Right ventricle myocardium superior (tissue), 1 donor: ENCODE measurements around the gene CERS3. TPM values are rescaled to one million over a fixed set of nuclear protein-coding genes. Genes with fewer than 3 reads are reported as not detected.

Source experiments
- ATAC-seq: fragments of 200-7000 bp; cut with Tn5 transposase; one replicate; pipeline ENCODE4 v1.9.1; 2020; ENCODE audit warnings: mild to moderate bottlenecking; ENCODE audit not compliant: poor library complexity
- DNase-seq: peaks from one replicate; pipeline ENCODE4 v3.0.0-alpha.2; 2020
- intact Hi-C: fragments of 100-400 bp; cut with DNase I; formaldehyde crosslinking; loops from one replicate; pipeline ENCODE4 v1.11.2; 2022
- total RNA-seq: library from RNA; stranded (reverse); fragmentation: NEBNext Ultra II Directional; extraction: Animal tissue kit (Norgen Biotek cat#: 25700); gene quantifications from one replicate; pipeline ENCODE4 v1.2.1, GENCODE V29; 2021
- donor health status: DM: no; HTN: yes; CAD: no; lungs with severe emphysema.

CERS3 gene
- total RNA-seq, 1 donor from 2014 or later = not detected

GRCh38 chr15:100433304-100433703 lies 95.4 kb downstream of the CERS3 start:
- ATAC-seq = no peak
- intact Hi-C loops = no loop called here
- DNase-seq = no peak

DNA sequence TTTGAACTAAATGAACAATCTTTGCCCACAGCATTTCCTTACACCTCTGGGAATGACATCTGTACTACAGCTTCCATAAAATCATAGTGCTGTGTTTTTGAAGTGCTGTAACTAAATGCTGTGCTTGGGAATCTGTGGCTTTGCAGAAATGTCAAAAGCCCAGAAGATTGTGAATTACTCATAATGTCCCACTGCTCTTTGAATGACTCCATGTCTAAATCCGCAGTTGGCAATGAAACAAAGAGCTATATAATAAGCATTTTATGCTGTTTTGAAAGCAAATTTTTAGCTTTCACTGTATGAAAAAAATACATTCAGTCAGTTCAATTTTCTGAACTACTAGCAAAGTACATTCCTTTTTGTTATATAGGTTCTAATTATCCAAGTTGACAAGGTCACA lies 98.3 kb downstream of the CERS3 start:
- DNase-seq (no peak), ATAC-seq (no peak)
- intact Hi-C loops = no loop called here

- DNase-seq (peak; percentile 62), ATAC-seq (peak; percentile 88)
- intact Hi-C loops = no loop called here
Observed at GRCh38 chr15:100429116-100429728, 99.5 kb downstream of the CERS3 start.

GRCh38 chr15:100426937-100427336 lies 101.8 kb downstream of the CERS3 start:
- intact Hi-C loops = no loop called here
- ATAC-seq = peak; percentile 79
- DNase-seq = peak; percentile 49

DNA sequence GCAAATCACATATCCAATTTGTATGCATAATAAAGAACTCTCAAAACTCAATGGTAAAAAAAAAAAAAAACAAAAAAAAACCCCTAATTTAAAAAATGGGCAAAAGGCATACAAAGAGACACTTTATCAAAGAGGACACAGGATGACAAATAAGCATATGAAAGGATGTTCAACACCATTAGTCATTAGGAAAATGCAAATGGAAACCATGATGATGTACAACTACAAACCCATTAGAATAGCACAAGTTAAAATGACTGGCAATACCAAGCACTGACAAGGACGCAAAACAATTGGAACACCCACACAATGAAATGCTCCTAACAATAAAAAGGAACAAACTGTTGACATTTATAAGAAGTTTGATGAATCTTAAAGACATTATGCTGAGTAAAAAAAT lies 123.6 kb downstream of the CERS3 start:
- DNase-seq = no peak
- no peak for ATAC-seq
- intact Hi-C loops = no loop called here

- intact Hi-C loops = no loop called here
- no peak for ATAC-seq
- no peak for DNase-seq
Observed at GRCh38 chr15:100400996-100401395, 127.8 kb downstream of the CERS3 start.

GRCh38 chr15:100394736-100395440 lies 133.9 kb downstream of the CERS3 start:
- DNase-seq (no peak), ATAC-seq (no peak)
- intact Hi-C loops = no loop called here

- ATAC-seq (no peak), DNase-seq (no peak)
- intact Hi-C loops = no loop called here
Observed at GRCh38 chr15:100393008-100393407, 135.7 kb downstream of the CERS3 start.

- no peak for DNase-seq
- intact Hi-C loops = no loop called here
Observed at GRCh38 chr15:100385300-100386050, 143.3 kb downstream of the CERS3 start.

DNA sequence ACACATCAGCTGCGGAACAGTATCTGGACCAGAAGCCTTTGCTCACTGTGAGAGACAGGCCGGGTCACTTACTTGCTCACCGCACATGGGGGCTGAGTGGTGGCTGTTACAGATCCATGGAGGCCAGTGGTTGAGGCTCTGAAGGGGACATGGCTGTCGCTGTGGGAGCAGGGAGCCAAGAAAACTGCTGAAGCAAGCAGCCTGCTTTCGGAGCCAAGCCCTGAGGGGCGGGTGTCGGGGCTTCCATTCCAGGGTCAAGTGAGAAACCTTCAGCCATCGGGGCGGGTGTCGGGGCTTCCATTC lies 144.7 kb downstream of the CERS3 start:
- ATAC-seq (no peak), DNase-seq (no peak)
- intact Hi-C loops = no loop called here

More at GRCh38 chr15:100385300-100386050, 143.3 kb downstream of the CERS3 start:
- no peak for ATAC-seq

GRCh38 chr15:100383302-100384107 lies 145.2 kb downstream of the CERS3 start:
- no peak for DNase-seq
- ATAC-seq = peak; percentile 20
- intact Hi-C loops = no loop called here

DNA sequence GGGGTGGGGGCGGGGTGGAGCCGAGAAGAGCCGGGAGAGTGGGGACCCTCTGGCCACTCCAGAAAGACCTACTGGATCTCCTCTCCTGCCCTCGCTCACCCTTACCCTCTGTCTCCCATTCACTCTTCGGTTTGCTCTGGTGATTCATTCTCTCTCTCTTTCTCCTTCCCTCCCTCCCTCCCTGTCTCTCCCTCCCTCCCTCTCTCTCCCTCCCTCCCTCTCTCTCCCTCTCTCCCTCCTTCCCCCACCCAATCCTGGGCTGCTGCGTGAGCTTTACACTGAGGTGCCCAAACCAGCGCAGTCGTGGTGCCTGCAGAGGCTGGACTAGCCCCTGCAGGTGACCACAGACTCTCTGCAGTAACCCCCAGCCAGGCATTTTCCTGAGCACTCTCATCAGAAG lies 154.8 kb downstream of the CERS3 start:
- intact Hi-C loops = no loop called here
- no peak for DNase-seq
- no peak for ATAC-seq

DNA sequence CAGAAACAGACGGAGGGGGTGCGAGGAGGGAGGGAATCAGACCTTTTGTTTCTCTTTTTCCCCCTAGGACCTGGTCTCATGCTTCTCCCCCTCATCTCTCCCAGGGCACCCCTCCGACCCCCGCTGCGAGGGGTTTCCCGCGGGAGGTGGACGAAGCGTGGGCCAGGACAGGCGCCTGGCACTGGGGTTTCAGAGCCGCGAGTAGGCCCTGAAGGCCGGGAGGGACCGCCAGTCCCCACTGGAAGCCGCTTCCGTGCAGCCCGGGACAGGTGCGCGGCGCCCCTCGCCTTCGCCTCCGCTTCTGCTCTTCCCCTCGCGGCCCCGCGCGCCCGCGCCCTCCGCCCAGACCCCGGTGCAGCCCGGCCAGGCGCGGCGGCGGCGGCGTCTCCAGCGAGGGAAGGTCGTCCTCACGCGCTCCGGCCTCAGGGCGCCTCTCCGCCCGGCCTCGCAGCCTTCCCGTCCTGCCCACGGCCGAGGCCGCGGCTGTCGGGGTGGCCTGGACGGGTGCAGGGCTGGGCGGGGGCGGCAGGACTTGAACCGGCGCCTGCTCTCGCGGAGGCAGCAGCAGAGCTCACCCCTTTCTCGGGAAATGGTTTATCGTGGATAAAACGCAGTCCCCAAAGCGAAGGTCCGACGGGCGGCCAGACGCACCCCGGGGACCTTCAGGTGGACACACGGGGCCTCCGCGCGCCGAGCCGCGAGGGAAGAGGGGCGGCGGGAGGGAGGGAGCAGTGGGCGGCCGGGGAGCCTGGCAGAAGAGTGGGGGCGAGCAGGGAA lies 155.4 kb downstream of the CERS3 start:
- DNase-seq = no peak
- peak; percentile 48 for ATAC-seq
- intact Hi-C loops = no loop called here

GRCh38 chr15:100372739-100373119 lies 156.0 kb downstream of the CERS3 start:
- DNase-seq (peak; percentile 48), ATAC-seq (peak; percentile 75)
- intact Hi-C loops = no loop called here

DNA sequence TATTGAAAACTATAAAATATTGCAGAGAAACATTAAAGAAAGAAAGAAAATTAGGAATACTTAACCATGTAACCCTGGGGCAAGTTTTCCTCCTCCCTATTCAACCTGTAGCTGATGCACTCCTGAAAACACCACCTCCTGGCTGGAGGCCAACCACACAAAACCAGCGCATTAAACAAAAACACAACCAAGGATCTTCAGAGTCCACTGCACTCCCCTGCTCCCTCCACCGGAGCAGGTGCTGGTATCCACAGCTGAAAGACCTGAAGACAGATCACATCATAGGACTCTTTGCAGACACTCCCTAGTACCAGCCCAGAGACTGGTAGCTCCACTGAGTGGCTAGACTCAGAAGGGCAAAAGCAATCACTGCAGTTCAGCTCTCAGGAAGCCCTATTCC lies 173.4 kb downstream of the CERS3 start:
- DNase-seq = no peak
- intact Hi-C loops = no loop called here
- ATAC-seq = no peak

GRCh38 chr15:100353449-100353848 lies 175.3 kb downstream of the CERS3 start:
- ATAC-seq (no peak), DNase-seq (no peak)
- intact Hi-C loops = loop anchor here (5.0 kb wide), 1 partner anchor 219 kb away; no protein-coding TSS in a partner anchor

- DNase-seq (no peak), ATAC-seq (peak; percentile 47)
- intact Hi-C loops = loop anchor here (5.0 kb wide), 1 partner anchor 222 kb away; no protein-coding TSS in a partner anchor
Observed at GRCh38 chr15:100350434-100351226, 178.1 kb downstream of the CERS3 start.
